GM21529 (cell line): Measurements from ENCODE around the gene TMEM253.
A peak's percentile ranks its signal among the peaks of the same experiment; 100 is the strongest.

ENCODE experiments used
- ATAC-seq: cut with Tn5 transposase; IDR thresholded peaks from one replicate; pipeline ENCODE4 v1.9.1; 2021; ENCODE audit not compliant: unreplicated experiment

Gene TMEM253

DNA sequence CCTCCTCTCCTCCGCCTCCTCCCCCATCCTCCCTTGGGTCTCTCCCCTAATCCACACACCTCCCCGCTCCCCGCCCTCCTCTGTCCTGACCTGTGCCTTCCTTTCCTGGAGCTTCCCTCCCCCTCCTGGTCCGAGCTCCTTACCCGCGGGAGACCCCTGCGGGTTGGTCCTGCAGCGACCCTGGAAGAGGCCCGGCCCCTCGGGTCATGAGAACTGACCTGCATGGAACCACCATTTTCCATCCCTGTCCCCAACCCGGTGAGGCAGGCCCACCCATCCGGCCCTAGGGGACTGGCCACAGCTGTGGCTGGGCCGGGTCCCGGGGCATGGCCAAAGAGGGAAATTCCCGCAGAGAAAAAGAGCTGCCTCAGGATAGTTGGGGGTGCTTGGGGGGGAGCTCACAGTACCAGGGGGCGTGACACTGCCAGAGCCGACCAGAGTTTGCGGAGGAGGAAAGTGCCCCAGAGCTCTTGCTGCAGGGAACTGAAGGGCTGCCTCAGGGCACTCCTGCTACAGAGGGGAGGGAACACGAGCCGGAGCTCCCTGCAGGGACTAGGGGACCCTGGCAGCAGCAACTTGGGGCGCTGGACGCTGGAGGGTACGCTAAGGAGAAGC lies 30.1 kb upstream of the TMEM253 start:
- ATAC-seq, result no peak

DNA sequence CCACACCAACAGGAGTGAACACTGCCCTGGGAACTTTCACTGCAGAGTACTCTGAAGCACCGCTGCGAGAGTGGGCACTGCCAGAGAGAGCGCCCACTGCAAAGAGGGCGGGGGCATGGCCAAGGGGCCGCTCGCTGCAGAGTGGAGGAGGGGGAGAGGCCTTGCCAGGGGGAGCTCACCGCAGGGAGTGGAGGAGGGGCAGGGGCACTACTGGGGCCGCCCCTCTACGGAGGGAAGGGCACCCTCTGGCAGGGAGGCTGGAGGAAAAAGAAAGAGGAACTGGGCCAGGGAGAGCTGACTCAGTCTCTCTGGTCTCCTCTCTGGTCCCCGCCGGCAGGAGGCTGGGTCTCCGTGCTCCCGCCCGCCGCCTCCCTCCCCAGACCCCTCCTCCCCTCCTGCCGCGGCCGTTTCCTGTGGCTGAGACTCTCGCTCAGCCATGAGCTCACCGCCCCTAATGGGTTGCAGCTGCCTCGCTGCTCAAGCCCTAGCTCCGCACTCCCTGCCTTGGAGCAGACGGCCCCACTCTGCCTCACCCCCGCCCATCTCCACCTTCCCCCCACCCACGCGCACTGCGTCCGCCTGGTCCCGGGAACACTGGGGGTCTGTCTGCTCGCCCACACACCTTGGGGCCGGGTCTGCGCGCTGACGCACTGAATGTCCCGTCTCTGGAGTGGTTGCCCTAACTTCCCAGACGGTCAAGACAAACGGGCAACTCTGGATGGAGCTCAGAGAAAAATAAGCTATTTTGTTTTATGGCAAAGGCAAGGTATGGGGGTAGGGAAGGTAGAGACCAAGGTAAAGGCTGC lies 29.4 kb upstream of the TMEM253 start:
- peak; percentile 81 for ATAC-seq

DNA sequence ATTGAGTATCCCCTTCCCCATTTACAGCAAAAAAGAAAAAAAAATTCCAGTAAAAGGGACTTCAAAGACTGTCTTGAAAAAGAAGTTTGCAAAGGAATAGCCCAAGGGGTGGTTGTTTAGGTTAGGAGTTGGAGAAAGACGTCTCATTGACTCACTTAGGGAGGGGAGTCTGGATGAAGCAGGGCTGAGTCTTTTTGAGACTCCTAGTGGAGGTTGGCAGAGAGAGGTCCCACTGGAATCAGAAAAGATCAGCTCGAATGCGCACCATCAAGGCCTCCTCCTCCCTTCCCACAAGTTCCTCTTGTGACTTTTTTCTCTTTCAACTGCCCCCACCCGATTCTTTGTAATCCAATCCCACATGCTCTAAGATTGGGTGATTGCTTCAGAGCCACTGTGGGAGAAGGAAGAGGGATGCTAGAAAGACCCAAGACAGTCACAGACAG lies 28.8 kb upstream of the TMEM253 start:
- ATAC-seq, result no peak

DNA sequence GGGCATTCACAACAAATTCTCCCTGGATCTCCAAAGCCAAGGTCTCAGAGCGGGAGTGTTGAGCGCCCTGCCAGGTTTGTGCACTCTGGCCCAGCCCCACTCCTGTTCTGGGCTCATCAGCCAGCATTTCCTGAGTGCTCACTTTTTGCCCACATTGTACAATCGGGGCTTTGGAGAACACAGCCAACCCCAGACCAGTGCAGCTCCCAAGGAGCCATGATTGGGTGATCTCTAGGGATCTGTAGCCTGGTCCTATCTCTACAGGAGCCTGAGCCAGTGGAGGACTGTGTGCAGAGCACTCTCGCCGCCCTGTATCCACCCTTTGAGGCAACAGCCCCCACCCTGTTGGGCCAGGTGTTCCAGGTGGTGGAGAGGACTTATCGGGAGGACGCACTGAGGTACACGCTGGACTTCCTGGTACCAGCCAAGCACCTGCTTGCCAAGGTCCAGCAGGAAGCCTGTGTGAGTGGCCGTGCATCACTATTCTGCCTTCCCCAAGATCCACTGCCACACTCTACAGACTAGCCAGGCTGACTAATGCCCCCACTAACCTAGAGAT lies 28.0 kb upstream of the TMEM253 start:
- ATAC-seq, result no peak

DNA sequence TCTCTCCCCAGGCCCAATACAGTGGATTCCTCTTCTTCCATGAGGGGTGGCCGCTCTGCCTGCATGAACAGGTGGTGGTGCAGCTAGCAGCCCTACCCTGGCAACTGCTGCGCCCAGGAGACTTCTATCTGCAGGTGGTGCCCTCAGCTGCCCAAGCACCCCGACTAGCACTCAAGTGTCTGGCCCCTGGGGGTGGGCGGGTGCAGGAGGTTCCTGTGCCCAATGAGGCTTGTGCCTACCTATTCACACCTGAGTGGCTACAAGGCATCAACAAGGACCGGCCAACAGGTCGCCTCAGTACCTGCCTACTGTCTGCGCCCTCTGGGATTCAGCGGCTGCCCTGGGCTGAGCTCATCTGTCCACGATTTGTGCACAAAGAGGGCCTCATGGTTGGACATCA lies 26.9 kb upstream of the TMEM253 start:
- ATAC-seq, result no peak

DNA sequence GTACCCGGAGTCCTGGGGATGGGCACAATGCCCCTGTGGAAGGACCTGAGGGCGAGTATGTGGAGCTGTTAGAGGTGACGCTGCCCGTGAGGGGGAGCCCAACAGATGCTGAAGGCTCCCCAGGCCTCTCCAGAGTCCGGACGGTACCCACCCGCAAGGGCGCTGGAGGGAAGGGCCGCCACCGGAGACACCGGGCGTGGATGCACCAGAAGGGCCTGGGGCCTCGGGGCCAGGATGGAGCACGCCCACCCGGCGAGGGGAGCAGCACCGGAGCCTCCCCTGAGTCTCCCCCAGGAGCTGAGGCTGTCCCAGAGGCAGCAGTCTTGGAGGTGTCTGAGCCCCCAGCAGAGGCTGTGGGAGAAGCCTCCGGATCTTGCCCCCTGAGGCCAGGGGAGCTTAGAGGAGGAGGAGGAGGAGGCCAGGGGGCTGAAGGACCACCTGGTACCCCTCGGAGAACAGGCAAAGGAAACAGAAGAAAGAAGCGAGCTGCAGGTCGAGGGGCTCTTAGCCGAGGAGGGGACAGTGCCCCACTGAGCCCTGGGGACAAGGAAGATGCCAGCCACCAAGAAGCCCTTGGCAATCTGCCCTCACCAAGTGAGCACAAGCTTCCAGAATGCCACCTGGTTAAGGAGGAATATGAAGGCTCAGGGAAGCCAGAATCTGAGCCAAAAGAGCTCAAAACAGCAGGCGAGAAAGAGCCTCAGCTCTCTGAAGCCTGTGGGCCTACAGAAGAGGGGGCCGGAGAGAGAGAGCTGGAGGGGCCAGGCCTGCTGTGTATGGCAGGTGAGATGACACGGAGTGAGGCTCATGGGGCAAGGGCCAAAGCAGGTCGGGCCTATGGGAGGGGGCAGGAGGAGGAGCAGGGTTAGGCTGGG lies 26.2 kb upstream of the TMEM253 start:
- ATAC-seq, result no peak

DNA sequence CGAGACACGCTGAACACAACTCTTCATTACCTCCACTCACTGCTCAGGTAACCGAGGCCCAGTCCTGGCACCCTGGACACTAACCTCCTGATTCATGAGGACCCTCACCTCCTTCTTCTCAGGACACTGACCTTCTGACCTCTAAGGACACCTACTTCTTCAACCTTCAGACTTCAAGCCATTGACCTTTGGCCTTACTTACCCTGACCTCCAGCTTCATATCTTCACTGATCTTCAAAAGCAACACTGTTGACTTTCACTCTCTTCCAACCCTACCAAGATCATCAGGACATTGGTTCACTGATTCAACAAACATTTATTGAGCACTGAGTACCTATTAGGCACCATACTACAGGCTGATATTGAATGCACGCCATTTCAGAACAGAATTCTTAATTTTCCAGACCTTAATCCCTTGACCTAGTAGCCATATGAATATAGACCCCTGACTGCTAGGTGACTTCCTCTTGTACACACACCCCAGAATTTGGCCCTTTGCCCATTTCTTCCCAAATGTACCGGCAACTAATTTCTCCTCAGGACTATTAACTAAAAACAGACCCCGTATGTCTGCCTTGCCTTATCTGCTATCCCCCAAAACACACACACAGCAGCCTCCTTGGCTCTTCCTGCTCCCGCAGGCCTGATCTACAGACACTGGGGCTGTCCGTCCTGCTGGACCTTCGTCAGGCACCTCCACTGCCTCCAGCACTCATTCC lies 25.0 kb upstream of the TMEM253 start:
- ATAC-seq, result no peak

DNA sequence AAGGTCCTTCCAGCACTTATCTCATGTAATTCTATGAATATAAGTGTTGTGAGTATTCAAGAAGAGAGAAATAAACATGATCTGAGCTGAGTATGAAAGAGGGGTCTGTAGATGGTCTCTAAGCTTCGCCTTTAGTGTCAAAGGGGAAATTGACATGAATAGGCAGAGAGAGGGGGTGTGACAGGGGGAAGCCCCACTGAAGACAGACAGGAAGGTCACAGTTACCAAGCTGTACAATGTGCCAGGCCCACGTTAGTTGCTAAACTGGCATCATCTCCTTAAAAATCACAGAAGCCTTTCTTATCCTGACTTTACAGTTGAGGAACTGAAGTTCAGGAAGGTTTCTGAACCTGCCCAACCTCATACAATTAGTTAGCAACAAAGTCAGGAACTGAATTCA lies 23.2 kb upstream of the TMEM253 start:
- ATAC-seq, result no peak

DNA sequence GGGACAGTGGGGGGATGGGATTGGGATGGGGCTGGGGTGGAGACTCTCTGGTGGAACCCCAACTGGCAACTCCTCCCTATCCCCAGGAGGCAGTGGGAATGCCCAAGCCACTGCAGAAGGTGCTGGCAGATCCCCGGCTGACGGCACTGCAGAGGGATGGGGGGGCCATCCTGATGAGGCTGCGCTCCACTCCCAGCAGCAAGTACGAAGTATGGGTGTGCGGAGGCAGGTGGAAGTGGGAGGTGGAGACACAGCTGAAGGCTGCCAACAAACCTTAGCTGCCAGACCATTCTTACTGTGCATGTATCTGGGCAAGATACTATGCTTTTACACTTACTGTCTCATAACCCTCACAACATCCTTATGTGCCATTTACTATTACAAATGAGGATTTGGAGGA lies 22.6 kb upstream of the TMEM253 start:
- ATAC-seq, result no peak

DNA sequence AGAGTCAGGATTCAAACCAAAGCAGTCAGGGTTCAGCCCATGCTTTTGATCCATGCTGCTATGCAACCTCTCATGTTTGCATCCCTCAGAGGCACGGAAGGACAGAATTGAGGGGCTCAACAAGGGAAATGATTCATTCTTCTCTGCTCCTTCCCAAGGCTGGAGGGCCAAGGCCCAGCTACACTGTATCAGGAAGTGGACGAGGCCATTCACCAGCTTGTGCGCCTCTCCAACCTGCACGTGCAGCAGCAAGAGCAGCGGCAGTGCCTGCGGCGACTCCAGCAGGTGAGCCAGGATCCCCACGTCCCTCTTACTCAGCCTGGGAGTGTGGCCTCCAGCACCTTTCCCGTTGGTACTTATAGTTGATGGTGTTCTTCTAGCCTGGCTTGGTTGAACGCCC lies 22.1 kb upstream of the TMEM253 start:
- ATAC-seq, result no peak

DNA sequence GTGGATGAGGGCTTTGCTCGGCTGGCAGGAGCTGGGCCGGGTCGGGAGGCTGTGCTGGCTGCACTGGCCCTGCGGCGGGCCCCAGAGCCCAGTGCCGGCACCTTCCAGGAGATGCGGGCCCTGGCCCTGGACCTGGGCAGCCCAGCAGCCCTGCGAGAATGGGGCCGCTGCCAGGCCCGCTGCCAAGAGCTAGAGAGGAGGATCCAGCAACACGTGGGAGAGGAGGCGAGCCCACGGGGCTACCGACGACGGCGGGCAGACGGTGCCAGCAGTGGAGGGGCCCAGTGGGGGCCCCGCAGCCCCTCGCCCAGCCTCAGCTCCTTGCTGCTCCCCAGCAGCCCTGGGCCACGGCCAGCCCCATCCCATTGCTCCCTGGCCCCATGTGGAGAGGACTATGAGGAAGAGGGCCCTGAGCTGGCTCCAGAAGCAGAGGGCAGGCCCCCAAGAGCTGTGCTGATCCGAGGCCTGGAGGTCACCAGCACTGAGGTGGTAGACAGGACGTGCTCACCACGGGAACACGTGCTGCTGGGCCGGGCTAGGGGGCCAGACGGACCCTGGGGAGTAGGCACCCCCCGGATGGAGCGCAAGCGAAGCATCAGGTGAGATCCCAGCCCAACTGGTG lies 19.2 kb upstream of the TMEM253 start:
- no peak for ATAC-seq

DNA sequence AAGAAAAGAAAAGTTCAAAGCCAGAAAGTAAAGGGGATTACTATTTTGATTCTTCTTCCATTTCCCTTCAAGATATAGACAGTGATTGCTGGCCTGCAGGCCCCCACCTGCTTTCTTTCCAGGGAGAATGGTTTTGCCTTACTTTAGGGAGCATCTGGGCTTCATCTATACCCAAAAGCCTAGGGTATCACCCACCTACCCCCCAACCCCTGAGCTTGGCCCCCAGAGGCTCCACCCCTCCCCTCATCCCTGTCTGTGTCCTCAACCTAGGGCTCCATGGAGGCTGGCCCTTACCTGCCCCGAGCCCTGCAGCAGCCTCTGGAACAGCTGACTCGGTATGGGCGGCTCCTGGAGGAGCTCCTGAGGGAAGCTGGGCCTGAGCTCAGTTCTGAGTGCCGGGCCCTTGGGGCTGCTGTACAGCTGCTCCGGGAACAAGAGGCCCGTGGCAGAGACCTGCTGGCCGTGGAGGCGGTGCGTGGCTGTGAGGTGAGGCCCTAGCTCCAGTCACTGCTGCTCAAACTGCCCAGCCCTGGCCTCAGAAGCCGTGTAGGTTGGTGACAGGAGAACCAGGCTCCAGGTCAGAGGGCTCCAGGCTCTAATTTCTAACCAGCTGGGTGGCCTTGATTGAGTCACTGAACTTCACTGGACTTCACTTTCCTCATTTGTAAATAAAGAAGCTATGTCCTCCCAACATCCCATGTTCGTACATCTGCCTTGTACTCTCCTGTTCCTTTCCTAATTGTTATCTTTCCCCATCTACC lies 17.1 kb upstream of the TMEM253 start:
- no peak for ATAC-seq

DNA sequence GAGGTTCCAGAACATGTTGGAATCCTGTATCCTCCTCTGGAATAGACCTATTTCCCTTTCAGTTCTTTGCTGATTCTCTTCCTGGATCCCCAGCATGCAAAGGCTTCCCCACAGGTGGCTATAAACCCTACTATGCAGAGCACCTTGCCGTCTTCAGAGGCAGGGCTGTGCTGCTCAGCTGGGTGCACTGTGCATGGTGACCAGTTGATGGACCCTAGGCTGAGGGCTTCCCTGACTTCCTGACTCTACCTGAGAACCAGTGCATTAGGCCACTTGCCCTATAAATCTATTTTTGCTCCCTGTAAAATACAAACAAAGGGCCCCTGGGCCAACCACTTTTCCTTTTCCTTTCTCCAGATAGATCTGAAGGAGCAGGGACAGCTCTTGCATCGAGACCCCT lies 16.5 kb upstream of the TMEM253 start:
- ATAC-seq, result no peak

DNA sequence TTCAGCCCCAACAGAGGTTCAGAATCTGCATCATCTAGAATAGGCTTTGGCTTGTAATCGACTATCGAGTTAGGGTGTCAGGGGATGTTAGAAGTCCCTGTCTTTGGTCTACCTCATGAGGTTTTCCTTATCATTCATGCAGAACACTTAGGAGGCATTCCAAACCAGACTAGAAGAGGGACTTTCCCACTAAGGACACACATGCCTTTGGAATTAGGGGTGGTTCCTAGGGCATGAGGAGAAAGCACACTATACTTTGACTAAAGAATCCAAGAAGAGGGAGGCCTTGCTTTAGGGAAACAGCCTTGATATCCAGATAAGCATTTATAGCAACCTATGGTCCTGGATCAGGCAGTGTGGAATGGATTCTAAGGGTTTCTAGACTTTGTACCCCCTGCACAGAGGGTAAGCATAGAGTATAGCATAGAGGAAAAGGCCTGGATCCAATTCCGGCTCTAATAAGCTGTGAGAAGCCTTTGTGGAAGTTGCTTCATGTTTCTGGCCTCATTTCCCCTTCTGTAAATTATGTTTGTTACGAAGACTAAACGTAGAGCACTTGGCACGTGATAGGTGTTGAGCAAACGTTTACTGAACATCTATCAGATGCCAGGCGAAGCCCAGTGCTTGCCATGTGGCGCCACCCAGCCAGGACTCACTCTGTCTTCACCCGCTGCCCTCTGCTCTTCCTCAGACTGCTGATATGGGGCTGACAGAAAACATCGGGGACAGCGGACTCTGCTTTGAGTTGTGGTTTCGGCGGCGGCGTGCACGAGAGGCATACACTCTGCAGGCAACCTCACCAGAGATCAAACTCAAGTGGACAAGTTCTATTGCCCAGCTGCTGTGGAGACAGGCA lies 15.6 kb upstream of the TMEM253 start:
- no peak for ATAC-seq

DNA sequence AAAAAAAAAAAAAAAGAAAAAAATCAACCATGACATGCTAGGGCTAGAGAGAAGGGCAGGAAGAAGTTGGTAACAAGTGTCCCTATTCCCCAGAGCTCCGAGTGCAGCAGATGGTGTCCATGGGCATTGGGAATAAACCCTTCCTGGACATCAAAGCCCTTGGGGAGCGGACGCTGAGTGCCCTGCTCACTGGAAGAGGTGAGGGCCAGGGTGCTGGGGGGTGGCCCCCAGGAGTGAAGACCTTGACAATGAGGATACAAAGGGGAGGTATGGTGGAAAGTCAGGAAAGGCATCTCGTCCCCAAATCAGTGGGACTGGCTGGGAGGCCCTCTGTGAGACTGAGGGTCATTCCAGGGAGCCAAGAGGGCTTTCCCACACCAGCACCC lies 14.0 kb upstream of the TMEM253 start:
- no peak for ATAC-seq

DNA sequence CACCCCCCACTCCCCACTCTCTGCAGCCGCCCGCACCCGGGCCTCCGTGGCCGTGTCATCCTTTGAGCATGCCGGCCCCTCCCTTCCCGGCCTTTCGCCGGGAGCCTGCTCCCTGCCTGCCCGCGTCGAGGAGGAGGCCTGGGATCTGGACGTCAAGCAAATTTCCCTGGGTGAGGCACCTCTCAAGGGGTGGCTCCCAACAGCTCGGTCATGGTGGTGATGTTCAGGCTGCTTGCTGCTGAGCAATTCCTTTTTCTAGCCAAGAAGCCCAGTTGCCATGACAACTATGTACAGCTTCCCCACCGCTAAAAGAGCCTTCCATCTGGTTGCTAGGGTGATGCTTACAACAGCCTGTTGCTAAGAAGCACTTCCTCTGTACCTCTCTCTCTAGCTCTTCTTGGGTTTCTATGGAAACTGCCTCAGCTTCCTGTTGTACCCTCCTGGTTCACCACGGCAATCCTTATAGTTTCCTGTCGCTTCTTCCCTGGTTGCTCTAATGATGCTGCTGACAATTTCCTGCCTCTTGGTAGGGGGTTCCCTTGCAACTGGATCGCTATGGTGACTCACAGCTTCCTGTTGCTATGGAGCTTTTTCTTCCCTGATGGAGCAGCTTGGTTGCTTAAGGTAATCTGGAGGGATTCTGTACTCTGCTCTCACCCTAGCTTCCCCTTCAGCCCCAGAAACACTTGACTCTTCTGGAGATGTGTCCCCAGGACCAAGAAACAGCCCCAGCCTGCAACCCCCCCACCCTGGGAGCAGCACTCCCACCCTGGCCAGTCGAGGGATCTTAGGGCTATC lies 13.4 kb upstream of the TMEM253 start:
- ATAC-seq, result no peak

DNA sequence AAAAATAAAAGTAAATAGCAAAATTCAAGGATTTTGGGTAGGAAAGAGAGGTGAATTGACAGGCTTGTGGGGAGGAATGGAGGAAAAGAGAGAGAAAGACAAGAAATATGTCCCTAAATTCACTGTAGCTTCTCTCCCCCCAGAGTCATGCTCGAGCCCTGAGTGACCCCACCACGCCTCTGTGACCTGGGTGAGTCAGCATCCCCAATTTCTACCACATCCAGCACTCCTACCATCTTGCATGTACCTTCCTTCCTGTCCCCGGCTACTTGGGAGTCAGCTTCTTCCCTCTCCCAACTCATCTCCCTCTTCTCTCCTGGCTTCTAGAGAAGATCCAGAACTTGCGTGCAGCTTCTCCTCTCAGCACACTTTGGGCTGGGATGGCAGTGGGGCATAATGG lies 12.2 kb upstream of the TMEM253 start:
- ATAC-seq, result no peak

DNA sequence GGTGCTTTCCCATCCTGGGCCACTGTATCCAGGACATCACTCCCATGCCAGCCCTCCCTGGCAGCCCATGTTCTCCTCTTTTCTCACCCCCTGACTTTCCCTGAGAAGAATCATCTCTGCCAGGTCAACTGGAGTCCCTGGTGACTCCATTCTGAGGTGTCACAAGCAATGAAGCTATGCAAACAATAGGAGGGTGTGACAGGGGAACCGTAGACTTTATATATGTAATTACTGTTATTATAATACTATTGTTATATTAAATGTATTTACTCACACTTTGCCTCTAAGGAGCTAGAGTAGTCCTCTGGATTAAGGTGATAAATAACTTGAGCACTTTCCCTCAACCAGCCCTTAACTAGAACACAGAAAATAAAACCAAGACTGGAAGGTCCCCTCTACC lies 11.6 kb upstream of the TMEM253 start:
- ATAC-seq, result no peak
